Mesendoderm (in vitro differentiated cells): ENCODE measurements around the gene CDK6.

Experiments
- DNase-seq: peaks from one replicate; pipeline ENCODE4 v3.0.0; 2013
- H2AK5ac ChIP-seq: 2 replicates; pipeline ENCODE4 v1.6.1; 2013; ENCODE audit warnings: low read length, inconsistent platforms
- H2BK120ac ChIP-seq: 2 replicates; pipeline ENCODE4 v1.6.1; 2013; ENCODE audit warnings: low read depth, mild to moderate bottlenecking, low read length, moderate library complexity, mixed read lengths
- H2BK15ac ChIP-seq: replicated peaks from 2 replicates; pipeline ENCODE4 v1.6.1; 2013; ENCODE audit warnings: low read depth, mild to moderate bottlenecking, moderate library complexity
- H2BK5ac ChIP-seq: 2 replicates; pipeline ENCODE4 v1.6.1; 2013; ENCODE audit warnings: low read length, inconsistent platforms
- H3K18ac ChIP-seq: 2 replicates; pipeline ENCODE4 v1.6.1; 2013; ENCODE audit warnings: mild to moderate bottlenecking, low read length, mixed read lengths
- H3K23ac ChIP-seq: one replicate; pipeline ENCODE4 v1.6.1; 2013; ENCODE audit warnings: low read length
- H3K27ac ChIP-seq: 2 replicates; pipeline ENCODE4 v1.5.1; 2013; ENCODE audit warnings: low read depth, mild to moderate bottlenecking, inconsistent platforms, low read length, moderate library complexity
- H3K27me3 ChIP-seq: 2 replicates; pipeline ENCODE4 v1.6.1; 2013; ENCODE audit warnings: low read length, control low read depth, mild to moderate bottlenecking, inconsistent platforms; ENCODE audit not compliant: insufficient read depth, poor library complexity
- H3K36me3 ChIP-seq: 2 replicates; pipeline ENCODE4 v1.6.1; 2013; ENCODE audit warnings: low read length, inconsistent platforms; ENCODE audit not compliant: control insufficient read depth, insufficient read depth
- H3K4ac ChIP-seq: one replicate; pipeline ENCODE4 v1.6.1; 2013; ENCODE audit warnings: low read depth, mild to moderate bottlenecking, low read length, moderate library complexity
- H3K4me1 ChIP-seq: 2 replicates; pipeline ENCODE4 v1.6.1; 2013; ENCODE audit warnings: low read depth, low read length, inconsistent platforms; ENCODE audit not compliant: control insufficient read depth
- H3K4me2 ChIP-seq: 2 replicates; pipeline ENCODE4 v1.6.1; 2013; ENCODE audit warnings: low read length
- H3K4me3 ChIP-seq: 2 replicates; pipeline ENCODE4 v1.5.1; 2013; ENCODE audit warnings: mild to moderate bottlenecking, low read length
- H3K56ac ChIP-seq: one replicate; pipeline ENCODE4 v1.6.1; 2013; ENCODE audit warnings: low read length
- H3K79me1 ChIP-seq: 2 replicates; pipeline ENCODE4 v1.6.1; 2013; ENCODE audit warnings: low read length, inconsistent platforms
- H3K79me2 ChIP-seq: 2 replicates; pipeline ENCODE4 v1.6.1; 2013; ENCODE audit warnings: mild to moderate bottlenecking, low read length; ENCODE audit not compliant: control insufficient read depth, insufficient read depth
- H3K9ac ChIP-seq: 2 replicates; pipeline ENCODE4 v1.6.1; 2013; ENCODE audit warnings: low read length, inconsistent platforms
- H4K5ac ChIP-seq: one replicate; pipeline ENCODE4 v1.6.1; 2013; ENCODE audit warnings: low read length
- H4K8ac ChIP-seq: one replicate; pipeline ENCODE4 v1.6.1; 2013; ENCODE audit warnings: low read depth, mild to moderate bottlenecking, control low read depth, low read length, moderate library complexity
- WGBS: extraction: QIAGEN DNeasy Blood & Tissue Kit; methylation state at CpG from one replicate; pipeline ENCODE4 v1.1.7; 2013; ENCODE audit warnings: low lambda C conversion rate, missing lambda C conversion rate; ENCODE audit not compliant: insufficient coverage; ENCODE audit errors: extremely low coverage; 5-methylcytosine and 5-hydroxymethylcytosine counted together

The CDK6 gene

DNA sequence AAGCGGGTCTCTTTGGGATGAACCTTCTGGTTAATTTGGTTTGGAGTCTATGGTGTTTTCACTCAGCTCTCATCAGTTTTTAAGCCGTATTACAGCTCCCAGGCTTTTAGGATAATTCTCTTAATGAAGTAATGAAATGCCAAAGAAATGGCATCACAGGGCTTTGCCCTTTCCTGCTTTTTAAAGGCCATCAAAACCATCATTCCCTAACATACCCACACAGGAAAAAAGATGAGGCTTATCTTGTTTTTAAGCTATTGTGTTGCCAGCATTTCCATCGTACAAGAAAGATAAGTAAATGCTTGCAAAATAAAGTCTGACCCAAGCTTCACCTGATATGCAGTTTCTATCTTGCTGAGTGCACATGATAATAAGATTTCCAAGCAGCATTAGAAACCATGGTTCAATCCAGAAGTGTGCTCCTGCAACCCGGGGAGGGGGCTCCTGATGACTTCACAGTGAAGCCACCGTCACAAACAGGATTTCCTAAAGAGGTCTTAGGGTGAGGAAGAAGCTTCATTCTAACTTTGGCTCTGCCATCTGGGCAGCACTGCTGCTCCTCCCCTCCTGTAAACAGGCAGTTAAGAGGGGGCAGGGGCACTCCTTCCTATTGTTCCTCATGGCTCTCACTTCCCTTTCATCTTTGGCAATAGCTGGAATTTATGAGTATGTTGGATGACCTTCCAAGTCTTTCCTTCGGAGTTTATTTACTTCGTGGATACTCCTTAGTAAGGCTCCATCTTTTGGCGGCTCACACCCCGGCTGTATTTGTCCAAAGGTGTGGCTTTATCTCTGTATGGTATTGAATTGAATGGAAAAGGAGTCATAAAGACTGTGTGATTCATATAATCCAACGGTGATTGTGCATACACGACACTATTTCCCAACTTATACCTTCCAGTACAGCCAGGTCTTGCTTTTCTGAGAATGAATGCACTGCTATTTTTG lies 191.0 kb downstream of the CDK6 start:
- Histone ChIP-seq H3K4me3 (no peak overlapping the region), H2BK5ac (no peak overlapping the region), H3K79me1 (no peaks in the 10 kb centered on the region), H3K4me1 (peaks cover 2% of the 10 kb centered on the region), H3K56ac (no peak overlapping the region), H3K23ac (no peak overlapping the region), H3K9ac (no peak overlapping the region), H4K8ac (no peak overlapping the region), H2BK15ac (no peak overlapping the region), H3K18ac (no peak overlapping the region), H3K36me3 (no peaks in the 10 kb centered on the region), H3K27ac (no peak overlapping the region), H4K5ac (no peak overlapping the region), H2BK120ac (no peak overlapping the region), H3K27me3 (no peaks in the 10 kb centered on the region), H3K79me2 (no peaks in the 10 kb centered on the region), H3K4me2 (no peak overlapping the region), H3K4ac (no peak overlapping the region), H2AK5ac (no peak overlapping the region)
- no peak for DNase-seq
- no CpG with 5 or more reads among the region's 11 CpGs for WGBS

DNA sequence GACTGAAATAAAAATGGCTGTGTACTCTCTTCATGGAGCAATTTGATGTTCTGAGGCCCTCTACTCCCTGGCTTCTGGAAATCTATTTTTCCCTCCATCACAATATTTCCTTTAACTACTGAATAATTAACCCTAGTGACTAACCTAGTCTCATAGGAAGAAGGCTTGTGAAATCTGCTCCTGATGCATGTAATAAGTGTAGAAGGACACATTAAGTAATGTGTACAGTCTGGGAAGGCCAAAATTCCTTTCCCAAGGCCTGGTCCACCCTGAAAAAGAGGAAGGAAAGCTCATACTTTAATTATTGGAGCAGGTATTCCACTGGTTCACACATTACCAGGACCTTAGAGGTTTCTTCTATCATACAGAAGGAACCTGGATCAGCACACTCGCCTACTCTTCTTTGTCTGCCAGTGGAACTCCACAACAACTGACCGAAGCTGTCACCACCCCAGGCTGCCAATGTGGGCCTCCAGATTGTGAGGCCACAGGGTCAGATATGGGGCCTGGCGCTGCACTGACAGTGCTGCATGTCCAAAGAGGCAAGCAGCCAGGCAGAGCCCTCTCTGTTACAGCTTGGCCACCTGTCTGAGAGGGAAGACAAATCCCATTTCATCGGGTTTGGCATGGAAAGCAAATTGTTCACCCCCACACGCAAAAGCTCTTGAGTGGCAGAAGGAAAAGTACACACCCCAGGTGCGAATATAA lies 191.8 kb downstream of the CDK6 start:
- no peaks in the 10 kb centered on the region for H3K79me1 ChIP-seq
- no peak overlapping the region for H3K9ac ChIP-seq
- no peak overlapping the region for H3K4me2 ChIP-seq
- no CpG with 5 or more reads among the region's 6 CpGs for WGBS
- no peak overlapping the region for H3K23ac ChIP-seq
- no peaks in the 10 kb centered on the region for H3K79me2 ChIP-seq
- H2BK5ac ChIP-seq: no peak overlapping the region
- H2BK120ac ChIP-seq: no peak overlapping the region
- H3K4me1 ChIP-seq: peaks cover 2% of the 10 kb centered on the region
- H3K18ac ChIP-seq: no peak overlapping the region
- no peak overlapping the region for H2BK15ac ChIP-seq
- DNase-seq: no peak
- H3K56ac ChIP-seq: no peak overlapping the region
- no peak overlapping the region for H3K4me3 ChIP-seq
- no peak overlapping the region for H4K8ac ChIP-seq
- no peak overlapping the region for H4K5ac ChIP-seq
- no peak overlapping the region for H3K4ac ChIP-seq
- H3K27ac ChIP-seq: no peak overlapping the region
- no peak overlapping the region for H2AK5ac ChIP-seq
- H3K36me3 ChIP-seq: no peaks in the 10 kb centered on the region
- no peaks in the 10 kb centered on the region for H3K27me3 ChIP-seq

DNA sequence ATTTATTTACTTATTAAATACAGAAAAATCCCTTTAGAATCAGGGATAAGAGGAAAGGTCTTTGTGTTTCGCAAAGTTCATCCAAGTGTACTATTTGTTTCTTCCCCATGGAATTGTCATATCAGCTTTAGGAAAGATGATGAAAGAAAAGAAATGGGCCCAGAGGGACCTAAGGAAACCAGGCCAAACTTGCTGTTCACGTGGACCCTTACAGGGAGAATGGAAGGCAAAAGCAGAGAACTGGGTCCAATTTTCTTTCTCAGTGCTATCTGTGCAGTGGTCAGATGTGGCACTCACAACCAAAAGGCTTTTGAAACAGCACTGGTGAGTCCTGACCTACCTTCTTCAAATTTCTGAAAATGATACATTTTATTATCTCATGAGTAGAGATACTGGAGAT lies 192.6 kb downstream of the CDK6 start:
- H3K4me3 ChIP-seq: no peak overlapping the region
- no peak for DNase-seq
- H3K4me2 ChIP-seq: no peak overlapping the region
- no peak overlapping the region for H3K23ac ChIP-seq
- no peak overlapping the region for H2BK5ac ChIP-seq
- H3K27me3 ChIP-seq: no peaks in the 10 kb centered on the region
- H3K79me1 ChIP-seq: no peaks in the 10 kb centered on the region
- no peaks in the 10 kb centered on the region for H3K79me2 ChIP-seq
- no peak overlapping the region for H3K56ac ChIP-seq
- no CpG with 5 or more reads among the region's 2 CpGs for whole genome bisulfite sequencing
- H4K5ac ChIP-seq: no peak overlapping the region
- peaks cover 2% of the 10 kb centered on the region for H3K4me1 ChIP-seq
- H3K27ac ChIP-seq: no peak overlapping the region
- no peak overlapping the region for H3K4ac ChIP-seq
- no peak overlapping the region for H2AK5ac ChIP-seq
- no peak overlapping the region for H3K18ac ChIP-seq
- no peak overlapping the region for H2BK120ac ChIP-seq
- no peaks in the 10 kb centered on the region for H3K36me3 ChIP-seq
- H2BK15ac ChIP-seq: no peak overlapping the region
- no peak overlapping the region for H3K9ac ChIP-seq
- no peak overlapping the region for H4K8ac ChIP-seq

DNA sequence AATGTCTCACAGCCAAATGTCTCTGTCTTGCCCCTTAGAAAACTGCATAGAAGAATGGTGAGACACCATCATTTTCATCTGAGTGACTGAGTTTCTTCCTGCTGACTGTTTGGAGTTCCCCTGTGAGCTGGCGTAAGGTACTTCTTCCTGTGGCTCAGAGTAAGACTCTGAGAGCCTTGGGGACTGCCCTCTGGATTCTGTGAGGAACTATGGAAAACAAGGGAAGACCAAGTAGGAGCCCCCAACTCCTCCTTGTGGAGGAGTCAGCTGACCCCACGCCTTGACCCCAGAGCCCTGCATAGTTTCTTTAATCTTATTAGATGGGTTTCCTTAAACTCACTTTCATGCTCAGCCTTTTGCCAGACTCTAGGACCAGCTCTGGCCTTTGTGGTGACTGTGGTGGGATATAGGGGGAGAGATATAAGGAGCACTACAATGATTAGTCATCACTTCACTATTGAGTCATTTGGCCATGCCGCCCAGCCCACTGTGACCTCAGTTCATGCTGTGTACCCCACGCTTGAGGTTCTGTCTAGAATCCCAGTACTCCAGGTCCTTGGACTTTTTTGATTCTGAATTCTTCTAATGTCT lies 194.4 kb downstream of the CDK6 start:
- Histone ChIP-seq H3K4me2 (no peak overlapping the region), H3K79me1 (no peaks in the 10 kb centered on the region), H3K79me2 (no peaks in the 10 kb centered on the region), H2BK15ac (no peak overlapping the region), H4K5ac (no peak overlapping the region), H3K27me3 (no peaks in the 10 kb centered on the region), H3K56ac (no peak overlapping the region), H3K27ac (no peak overlapping the region), H3K4me1 (peaks cover 2% of the 10 kb centered on the region), H3K4me3 (no peak overlapping the region), H2BK120ac (no peak overlapping the region), H2BK5ac (no peak overlapping the region), H2AK5ac (no peak overlapping the region), H3K9ac (no peak overlapping the region), H4K8ac (no peak overlapping the region), H3K18ac (no peak overlapping the region), H3K23ac (no peak overlapping the region), H3K4ac (no peak overlapping the region), H3K36me3 (no peaks in the 10 kb centered on the region)
- no CpG with 5 or more reads among the region's 4 CpGs for WGBS
- no peak for DNase-seq

DNA sequence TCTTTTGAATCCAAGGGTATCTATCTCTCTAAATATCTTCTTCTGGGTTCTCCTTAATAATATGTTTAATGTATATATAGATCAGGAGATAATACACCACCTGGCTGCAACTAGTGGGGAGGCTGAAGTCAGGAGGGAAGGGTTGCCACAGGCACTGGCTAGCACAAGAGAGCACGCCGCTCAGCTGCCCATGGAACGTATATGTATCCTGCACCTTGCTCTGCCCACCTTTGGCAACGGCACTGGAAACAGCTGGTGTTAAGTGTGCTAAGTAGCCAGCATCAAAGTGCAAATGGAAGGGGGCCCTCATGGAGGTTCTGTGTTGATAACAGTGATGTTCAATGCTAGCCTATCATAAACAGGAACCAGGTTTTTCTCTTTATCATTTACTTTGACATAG lies 196.4 kb downstream of the CDK6 start:
- no peaks in the 10 kb centered on the region for H3K79me2 ChIP-seq
- H3K4me2 ChIP-seq: no peak overlapping the region
- H2AK5ac ChIP-seq: no peak overlapping the region
- H3K36me3 ChIP-seq: no peaks in the 10 kb centered on the region
- DNase-seq: no peak
- no peak overlapping the region for H3K4me3 ChIP-seq
- WGBS: no CpG with 5 or more reads among the region's 4 CpGs
- H4K5ac ChIP-seq: no peak overlapping the region
- no peak overlapping the region for H2BK15ac ChIP-seq
- H3K79me1 ChIP-seq: no peaks in the 10 kb centered on the region
- no peaks in the 10 kb centered on the region for H3K4me1 ChIP-seq
- H3K27me3 ChIP-seq: no peaks in the 10 kb centered on the region
- no peak overlapping the region for H3K27ac ChIP-seq
- no peak overlapping the region for H2BK5ac ChIP-seq
- no peak overlapping the region for H3K23ac ChIP-seq
- H3K9ac ChIP-seq: no peak overlapping the region
- no peak overlapping the region for H3K18ac ChIP-seq
- no peak overlapping the region for H3K4ac ChIP-seq
- no peak overlapping the region for H2BK120ac ChIP-seq
- H4K8ac ChIP-seq: no peak overlapping the region
- H3K56ac ChIP-seq: no peak overlapping the region
